Stimulated activated CD8-positive, alpha-beta memory T cell treated with anti-CD3 and anti-CD28 coated beads, Interleukin-15, amount 100 ng/mL, for 24 hours (primary cell): ENCODE data around the gene KNDC1.
"Not testable (repeated sequence)": the region's sequence is repeated elsewhere in the genome, so short reads cannot be mapped to it uniquely, and the experiment has no call there.

ENCODE experiments used
- DNase-seq: peaks from one replicate; pipeline ENCODE4 v3.0.0-alpha.2; 2020; ENCODE audit warnings: low read depth

KNDC1 gene

DNA sequence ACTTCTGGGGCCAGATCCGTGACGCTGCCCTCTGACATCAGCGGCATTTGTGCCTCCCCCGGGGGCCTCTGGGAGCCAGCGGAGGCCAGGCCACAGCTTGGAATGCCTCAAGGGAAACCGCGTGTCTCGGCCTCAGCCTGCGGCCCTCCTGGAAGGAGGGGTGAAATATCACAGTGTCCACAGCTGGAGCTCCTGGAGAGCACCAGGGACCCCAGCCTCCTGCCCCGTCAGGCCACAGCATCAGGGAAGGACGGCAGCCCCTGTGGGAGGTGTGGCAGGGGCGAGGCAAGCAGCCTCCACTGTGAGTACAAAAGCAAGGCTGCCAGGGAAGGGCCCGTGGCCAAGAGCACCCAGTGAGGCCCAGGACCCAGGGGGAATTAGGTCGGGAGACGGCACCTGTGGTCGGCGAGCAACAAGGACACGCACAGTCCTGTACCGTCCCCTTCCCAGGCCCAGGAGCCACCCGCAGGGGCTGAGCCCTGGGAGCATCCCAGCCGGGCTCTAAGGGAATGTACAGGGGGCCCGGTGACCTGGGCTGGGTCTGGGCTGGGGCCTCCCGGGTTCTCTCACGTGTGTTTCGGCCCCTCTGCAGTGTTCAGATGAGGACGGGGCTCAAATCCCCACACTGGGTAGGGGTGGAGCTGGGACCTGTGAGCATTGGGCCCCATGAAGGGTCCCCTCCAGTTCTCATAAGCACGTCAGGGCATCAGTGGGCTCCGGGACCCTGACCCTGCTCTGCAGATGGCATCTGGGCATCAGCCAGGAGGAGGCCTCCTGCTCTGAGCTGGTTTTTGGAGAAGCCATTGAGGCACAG lies 18.7 kb upstream of the KNDC1 start:
- DNase-seq = no peak

DNA sequence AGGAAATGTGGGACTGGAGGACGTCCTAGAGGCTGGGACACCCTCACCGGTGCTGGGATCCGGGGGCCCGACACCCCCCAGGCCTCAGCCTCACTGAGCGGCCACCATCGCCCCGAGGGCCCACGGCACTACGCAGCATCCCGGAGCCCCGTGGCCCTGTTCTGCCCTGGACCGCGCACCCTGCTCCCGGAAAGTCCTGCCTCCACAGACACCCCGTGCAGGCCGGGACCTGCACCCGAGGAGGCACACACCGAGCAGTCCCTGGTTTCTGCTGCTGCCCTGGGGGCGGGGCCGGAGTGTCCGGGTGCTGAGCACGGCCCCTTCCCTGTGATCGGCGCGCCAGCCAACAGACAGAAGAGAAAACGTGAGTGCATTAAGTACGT lies 18.1 kb upstream of the KNDC1 start:
- DNase-seq = no peak

DNA sequence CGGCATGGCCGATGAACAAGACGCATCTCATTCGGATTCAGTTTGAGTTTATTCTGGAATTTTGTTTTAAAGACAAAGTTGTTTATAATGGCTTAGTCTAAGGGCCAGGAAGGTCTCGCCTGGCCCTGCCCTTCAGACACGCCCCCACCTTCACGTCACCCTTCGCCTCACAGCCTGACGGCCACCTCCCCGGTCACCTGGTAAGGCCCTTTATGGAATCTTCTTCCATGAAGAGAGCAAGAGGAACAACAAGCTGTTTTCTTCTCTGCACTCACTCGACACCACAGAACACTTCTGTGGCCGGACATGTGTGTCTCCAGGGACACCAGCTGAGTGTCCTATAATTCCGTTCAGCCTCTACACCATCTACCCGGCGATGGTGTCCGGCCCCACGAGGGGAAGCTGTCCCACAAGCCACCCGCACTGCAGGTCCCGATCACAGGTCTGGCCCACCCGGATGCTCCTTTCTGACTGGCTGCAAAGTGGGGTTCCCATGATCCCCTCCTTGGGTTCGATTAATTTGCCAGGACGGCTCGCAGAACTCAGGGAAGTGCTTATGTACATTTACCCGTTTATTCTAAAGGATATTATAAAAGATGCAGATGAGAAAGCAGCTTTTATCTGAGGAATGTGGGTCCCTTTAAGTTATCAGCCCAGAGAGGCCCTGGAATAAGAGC lies 17.4 kb upstream of the KNDC1 start:
- DNase-seq = no peak

DNA sequence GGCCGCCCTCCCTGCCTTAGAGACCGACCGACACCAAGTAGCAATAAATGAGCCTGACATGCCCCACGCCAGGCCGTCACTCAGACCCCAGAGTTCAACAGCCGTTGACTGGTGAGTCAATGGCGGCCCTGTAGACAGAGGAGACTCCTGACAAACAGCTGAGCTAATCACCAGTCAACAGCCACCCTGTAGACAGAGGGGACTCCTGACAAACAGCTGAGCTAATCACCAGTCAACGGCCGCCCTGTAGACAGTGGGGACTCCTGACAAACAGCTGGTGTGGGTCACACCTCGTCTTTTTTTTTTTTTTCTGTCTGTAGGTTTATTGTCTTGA lies 16.9 kb upstream of the KNDC1 start:
- DNase-seq = no peak

DNA sequence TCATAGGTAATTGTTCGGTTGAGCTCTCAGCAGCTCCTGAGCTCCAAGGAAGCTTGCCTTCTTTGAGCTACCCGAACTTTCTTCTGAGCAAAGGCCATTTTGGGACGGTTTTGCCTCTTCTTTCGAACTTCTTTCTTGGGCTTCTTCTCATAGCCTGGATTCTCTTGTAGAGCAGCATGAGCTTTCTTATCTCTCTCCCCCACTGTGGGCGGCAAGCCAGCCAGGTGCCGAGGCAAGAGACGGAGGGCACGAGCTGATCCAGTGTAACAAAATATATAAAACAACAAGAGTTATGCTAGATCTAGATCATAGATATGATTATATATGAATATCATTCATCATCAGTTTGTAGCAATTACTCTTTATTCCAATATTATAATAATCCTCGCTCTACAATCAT lies 16.5 kb upstream of the KNDC1 start:
- no peak for DNase-seq

DNA sequence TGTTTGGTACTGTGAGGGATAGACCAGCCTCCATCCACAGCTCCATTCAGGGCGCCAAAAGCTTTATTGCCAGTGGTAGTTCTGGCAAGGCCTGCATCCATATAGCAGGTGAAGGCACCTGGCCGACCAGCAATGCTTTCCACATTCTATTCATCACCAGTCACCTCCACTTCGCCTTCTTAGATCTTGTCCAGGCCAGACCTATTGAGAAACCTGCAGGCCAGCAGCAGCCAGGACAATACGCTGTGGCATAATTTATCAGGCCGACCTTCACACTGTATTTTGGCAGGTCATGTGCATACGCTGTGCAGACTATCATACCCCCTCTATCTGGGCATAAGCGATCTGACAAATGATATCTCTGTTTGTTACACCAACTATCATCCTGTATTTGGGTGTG lies 15.2 kb upstream of the KNDC1 start:
- no peak for DNase-seq

DNA sequence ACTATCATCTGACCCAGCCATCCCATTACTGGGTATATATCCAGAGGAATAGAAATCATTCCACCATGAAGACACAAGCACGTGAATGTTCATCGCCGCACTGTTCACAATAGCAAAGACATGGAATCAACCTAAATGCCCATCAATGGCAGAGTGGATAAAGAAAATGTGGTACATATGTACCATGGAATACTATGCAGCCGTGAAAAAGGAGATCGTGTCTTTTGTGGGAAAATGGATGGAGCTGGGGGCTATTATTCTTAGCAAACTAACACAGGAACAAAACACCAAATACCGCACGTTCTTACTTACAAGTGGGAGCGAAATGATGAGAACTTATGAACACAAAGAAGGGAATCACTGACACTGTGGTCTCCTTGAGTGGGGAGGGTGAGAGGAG lies 9.8 kb upstream of the KNDC1 start:
- DNase-seq = no peak

DNA sequence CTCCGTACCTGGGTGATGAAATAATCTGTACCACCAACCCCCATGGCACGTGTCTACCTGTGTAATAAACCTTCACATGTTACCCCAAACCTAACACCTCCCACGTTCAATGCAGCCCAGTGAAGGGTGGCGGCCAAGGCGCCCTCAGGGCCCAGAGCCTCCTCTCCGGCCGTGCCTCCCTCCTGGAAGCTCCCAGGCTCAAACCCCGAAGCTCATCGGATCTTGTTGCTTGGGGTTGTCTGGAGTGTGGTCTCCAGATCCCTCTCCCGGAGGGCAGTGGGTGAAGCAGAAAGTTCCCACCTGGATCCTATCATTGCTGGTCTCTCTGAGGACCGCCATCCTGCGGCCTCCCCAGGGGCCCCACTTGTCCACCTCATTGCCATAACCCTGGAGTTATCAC lies 9.4 kb upstream of the KNDC1 start:
- DNase-seq = no peak

DNA sequence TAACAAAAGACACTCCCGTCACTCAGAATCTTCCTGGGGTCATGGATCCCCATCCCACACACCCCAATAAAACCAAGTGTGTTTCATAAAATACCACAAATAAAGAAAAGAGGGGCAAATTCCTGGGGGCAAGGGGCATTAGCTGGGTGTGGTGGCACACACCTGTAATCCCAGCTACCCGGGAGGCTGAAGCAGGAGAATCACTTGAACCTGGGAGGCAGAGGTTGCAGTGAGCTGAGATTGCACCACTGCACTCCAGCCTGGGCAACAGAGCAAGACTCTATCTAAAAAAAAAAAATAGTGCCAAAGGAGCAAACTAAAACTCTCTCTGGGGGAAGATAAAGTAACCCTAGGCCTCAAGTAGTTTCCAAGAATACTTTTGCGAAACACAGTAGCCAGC lies 8.9 kb upstream of the KNDC1 start:
- not testable (repeated sequence) for DNase-seq

DNA sequence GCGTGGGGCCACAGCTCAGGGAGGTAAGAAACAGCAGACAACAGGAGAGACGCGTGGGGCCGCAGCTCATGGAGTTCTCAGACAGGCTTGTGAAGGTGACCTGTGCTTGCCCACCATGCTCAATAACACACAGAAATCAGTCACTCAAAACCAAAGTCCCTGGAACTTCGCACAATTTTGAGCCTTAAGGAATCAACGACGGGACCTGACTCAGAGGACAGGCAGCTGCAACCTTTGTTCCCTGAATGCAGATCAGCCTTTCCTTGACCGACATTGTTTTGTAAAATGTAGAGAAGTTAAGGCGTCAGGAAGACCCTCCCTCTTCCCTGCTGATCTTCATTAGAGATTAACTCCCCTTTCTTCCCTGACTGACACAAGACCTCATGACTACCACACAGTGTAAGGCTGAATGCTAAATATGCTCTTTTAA lies 8.5 kb upstream of the KNDC1 start:
- no peak for DNase-seq

DNA sequence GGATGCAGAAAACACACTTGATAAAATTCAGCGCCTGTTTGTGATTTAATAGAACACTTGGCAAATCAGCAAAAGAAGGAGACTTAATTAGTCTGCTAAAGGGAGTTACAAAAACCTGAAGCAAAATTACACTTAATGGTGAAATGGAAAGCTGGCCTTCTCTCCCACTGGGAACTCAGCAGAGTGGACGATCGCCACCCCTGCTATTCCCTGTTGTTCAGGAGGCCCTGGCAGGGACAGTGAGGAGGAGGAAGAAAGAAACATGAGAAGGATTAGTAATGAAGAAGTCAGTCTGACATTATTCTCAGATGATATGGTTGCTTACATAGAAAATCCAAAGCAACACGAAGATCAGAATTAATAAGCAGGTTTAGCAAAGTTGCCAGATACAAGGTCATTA lies 5.6 kb upstream of the KNDC1 start:
- no peak for DNase-seq

DNA sequence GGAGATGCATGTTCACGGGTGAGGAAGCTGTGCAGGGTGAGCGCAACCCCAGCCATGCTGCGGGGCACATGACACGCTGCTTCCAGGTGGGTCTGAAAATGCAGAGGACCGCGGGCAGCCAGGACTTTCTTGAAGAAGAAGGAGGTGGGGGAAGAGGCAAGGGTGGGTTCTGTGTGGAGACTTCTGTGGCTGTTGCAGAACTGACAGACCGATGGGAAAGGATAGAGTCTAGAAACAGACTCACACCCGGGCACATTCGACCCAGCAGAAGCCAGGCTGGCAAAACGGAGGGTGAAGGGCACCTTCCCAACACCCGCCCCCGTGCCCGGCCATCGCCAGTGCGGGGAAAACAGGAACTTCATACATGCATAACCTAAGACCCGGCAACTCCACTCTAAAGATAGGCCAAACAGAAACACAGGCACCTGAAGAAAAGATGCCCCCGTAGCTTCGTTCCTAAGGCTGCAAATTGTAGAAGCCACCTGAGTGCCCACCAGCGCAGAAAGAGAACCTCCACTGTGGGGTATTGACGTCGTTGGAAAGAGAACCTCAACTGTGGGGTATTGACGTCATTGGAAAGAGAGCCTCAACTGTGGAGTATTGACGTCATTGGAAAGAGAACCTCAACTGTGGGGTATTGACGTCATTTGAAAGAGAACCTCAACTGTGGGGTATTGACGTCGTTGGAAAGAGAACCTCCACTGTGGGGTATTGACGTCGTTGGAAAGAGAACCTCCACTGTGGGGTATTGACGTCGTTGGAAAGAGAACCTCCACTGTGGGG lies 4.8 kb upstream of the KNDC1 start:
- DNase-seq = no peak

DNA sequence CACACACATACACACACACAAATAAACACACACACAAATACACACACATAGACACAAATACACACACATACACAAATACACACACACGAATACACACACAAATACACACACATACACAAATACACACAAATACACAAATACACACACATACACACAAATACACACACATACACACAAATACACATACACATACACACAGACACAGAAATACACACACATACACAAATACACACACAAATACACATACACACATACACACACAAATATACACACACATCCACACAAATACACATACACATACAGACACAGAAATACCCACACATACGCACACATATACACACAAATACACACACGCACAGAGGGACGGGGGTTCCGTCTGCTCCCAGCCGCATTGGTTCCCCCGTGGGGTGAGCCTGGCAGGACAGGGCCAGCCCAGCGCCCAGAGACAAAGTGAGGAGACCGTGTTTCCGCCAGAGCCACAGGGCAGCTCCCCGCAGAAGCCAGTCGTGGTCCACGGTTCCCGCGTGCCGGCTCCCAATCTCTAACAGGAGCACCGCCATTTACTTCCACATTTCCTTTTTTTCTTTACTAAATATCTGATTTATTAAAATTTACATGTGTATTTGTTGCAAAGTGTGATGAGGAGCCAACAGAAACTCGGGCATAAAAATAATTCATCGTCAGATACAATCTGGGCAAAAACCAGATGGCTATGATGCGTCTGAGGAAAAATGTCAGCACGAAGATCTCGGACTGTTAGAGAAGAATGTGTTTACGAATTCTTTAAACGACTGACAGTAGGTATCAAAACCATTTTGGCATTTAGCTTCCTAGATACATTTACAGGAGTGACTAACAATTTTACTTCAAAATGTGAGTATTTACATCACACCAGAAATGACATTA lies 3.1 kb upstream of the KNDC1 start:
- no peak for DNase-seq

DNA sequence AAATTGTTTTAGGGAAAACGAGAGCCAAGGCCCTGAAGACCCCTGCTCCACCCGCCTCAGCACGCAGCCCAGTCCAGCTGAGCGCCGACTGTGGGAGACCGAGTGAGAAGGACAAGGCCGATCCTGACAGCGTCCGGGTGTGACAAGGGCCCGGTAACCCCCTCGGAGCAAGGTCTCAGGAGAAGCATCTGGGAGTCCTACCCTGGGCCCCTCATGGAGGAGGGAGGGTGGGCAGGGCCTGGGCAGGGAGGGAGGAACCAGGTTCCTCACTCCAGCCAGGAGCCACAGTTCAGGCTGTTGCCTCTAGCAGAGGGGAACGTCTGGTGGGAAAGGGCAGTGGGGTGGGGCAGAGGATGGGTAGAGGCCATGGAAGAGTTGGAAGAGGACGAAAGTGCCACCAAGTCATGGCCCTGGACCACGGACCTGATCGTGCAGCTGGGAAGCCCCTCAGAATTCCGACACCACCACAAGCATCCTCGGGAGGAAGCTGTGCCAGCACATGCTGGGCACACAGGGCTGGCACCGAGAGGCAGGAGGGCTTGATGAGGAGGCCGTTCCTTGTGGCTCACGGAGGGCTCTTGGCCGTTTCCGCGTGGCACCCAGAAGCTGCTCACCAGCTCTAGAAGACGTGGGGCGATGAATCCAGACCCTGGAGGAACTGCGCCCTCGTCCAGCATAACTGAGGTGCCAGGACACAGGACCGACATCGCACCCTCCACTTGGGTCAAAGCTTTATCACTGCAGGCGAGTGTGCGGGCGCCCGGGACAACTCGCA lies 2.2 kb upstream of the KNDC1 start:
- no peak for DNase-seq

DNA sequence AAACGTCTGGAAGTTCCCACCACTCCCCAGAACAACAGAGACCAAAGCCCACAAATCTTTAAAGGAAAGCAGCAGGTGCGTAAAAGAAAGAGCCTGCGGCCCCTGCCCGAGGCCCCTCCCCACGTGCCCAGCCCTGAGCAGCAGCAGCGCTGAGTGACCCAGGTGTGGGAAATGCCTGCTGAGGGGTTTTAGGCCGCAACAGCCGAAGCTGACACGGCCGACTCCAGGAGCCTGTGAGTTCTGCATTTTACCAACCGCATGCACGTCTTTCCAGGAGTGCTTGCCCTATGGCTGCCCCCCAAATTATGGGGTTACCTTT lies 1.6 kb upstream of the KNDC1 start:
- no peak for DNase-seq

DNA sequence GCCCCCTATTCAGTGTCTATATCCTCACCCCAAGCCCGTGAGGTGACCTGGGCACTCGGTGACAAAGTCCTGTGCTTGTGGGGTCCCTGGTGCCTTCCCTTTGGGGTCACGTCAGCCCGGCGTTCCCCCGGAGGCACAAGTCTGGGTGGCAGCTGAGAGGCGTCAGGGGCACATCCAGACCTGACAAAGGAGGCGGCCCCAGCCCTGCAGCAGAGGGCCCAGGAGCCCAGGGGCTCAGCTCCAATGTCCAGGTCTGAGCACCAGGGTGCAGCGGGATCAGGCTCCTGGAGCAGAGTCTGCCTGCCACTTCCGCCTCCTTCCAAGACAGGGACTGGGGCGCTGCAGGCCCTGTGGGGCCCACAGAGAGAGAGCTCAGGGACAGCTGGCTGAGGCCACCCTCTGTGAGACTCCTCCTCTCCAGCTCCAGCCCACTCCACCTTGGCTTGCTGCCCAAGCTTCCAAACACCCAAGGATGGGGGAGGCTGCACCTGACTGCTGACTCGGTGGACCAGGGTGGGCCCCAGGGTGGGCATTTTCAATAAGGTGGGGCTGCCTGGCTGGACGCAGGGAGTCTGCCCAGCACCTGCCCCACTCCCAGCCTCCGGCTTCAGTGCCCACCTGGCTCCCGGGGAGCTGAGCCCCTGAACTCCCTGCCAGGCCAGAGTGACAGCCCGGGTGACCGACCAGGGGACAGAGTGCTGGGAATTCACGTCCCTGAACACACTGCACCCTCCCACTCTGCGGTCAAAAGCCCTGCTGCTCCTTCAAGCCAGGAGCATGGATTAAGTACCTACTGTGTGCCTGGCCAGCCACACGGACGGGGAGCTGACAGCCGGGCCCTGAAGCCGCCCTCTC lies 1.0 kb upstream of the KNDC1 start:
- no peak for DNase-seq

DNA sequence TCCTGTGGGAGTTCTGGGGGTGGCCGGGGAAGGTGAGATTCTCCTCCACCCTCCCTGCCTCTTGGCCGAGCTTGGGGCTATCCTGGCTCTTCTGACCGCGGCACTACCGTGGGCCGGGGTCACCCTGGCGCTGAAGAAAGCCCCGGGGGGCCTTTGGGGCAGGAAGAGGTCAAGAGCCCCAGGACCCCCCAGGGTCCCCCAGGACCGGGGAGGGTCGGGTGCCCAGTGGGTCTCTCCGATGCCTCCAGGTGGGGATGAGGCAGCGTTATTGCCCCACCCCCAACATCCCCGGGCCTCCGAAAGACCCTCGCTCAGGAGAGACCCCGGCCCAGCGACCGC lies 439 bp upstream of the KNDC1 start:
- DNase-seq = no peak

DNA sequence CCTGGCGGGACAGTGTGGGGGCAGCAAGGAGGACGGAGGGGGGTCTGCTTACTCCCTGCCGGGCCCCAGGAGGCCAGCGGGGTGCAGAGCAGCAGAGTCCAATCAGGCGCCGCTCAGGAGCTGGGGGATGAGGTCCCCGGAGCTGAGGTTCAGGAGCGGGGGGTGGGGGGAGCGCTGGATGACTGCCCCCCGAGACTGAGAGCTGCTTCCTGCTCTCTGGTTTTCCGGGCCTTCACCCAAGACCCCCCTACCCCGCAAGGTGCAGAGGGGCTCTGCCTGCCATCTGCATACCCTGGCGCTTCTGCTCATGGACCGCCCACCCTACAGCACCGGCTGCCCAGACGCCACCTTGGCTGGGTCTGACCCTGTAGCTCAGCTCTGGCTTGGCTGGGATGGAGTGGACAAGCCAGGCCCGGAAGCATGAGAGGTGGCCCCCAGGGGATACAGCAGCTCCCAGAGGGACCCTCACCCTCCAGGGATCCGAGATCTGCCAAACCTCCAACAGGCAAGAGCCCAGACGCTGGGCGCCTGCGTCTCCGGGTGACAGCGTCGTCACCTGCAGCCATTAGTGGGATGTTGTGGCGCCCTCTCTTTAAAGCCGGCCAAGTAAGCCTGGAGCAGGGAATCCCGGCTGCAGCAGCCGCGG lies 930 bp downstream of the KNDC1 start:
- no peak for DNase-seq

DNA sequence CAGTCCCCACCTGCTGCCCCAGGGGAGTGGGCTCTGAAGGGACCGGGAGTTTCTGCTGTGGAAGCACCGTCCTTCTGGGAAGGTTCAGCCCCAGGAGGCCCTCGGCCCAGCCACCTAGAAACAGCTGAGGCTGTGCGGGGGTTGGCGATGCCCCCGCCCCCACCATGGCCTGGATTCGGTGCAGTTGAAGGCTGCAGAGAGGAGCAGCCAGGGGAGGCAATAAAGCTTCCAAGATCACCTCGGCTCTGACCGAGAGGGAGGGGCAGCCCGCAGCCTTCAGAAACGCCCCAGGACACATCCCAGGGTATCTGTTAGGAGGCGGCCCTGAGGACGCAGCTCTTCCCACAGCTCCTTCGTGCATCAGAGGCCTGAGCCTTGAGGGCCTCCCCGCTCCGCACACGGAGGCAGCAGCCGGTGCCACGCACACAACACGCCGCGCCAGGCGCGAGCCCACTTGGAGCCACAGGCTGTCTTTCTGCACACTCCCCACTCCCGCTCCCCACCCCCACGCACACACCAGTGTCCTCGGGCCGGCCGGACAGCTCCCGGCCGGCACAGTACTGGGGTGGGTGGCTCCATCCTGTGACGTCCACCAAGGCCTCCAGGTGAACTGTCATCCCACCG lies 1.6 kb downstream of the KNDC1 start:
- DNase-seq = no peak
